WERI-Rb-1 (cell line): Measurements from ENCODE around the gene MYOM1.

Source experiments
- DNase-seq: peaks from one replicate; pipeline ENCODE4 v3.0.0-alpha.2; 2020
- H3K27ac ChIP-seq: fragments of 250-450 bp; sonication (Bioruptor Pico); 2 replicates; pipeline ENCODE4 v1.5.1; 2020; ENCODE audit warnings: mild to moderate bottlenecking, moderate library complexity
- H3K27me3 ChIP-seq: fragments of 250-450 bp; sonication (Bioruptor Pico); 2 replicates; pipeline ENCODE4 v1.5.1; 2021; ENCODE audit warnings: mild to moderate bottlenecking, low read depth, moderate library complexity; ENCODE audit not compliant: insufficient read depth, severe bottlenecking
- H3K36me3 ChIP-seq: fragments of 250-450 bp; sonication (Bioruptor Pico); 2 replicates; pipeline ENCODE4 v1.5.1; 2020; ENCODE audit warnings: mild to moderate bottlenecking, moderate library complexity
- H3K4me3 ChIP-seq: 2 replicates; pipeline ENCODE4 v1.5.1; 2011; ENCODE audit warnings: low read depth, mild to moderate bottlenecking, control low read depth, low read length
- H3K9me3 ChIP-seq: fragments of 250-450 bp; sonication (Bioruptor Pico); 2 replicates; pipeline ENCODE4 v1.5.1; 2021; ENCODE audit warnings: mild to moderate bottlenecking, moderate library complexity; ENCODE audit not compliant: severe bottlenecking
- CTCF ChIP-seq: IDR thresholded peaks from 2 replicates; pipeline ENCODE4 v1.5.1; 2011; ENCODE audit warnings: low read depth, mild to moderate bottlenecking, control low read depth, inconsistent platforms, low read length

MYOM1 gene

GRCh38 chr18:3264362-3264761 is 44.6 kb upstream of the MYOM1 start:
- H3K36me3 ChIP-seq = peaks cover 4% of the 10 kb centered on the region; the same call in 1 of the 2 replicates
- H3K4me3 ChIP-seq = no peak overlapping the region
- no peak for DNase-seq
- H3K27ac ChIP-seq = no peak overlapping the region
- no peaks in the 10 kb centered on the region for H3K27me3 ChIP-seq
- TF ChIP-seq CTCF = no peak
- no peaks in the 10 kb centered on the region for H3K9me3 ChIP-seq

- DNase-seq = no peak
- no peak for TF ChIP-seq CTCF
- H3K27ac ChIP-seq = no peak overlapping the region
- H3K36me3 ChIP-seq = peaks cover 4% of the 10 kb centered on the region; the same call in 1 of the 2 replicates
- peak overlapping the region; percentile 85 for H3K4me3 ChIP-seq
- H3K9me3 ChIP-seq = no peaks in the 10 kb centered on the region
- no peaks in the 10 kb centered on the region for H3K27me3 ChIP-seq
Measured at GRCh38 chr18:3263132-3263700, 43.4 kb upstream of the MYOM1 start.

- peak overlapping the region; percentile 85 for H3K4me3 ChIP-seq
- no peak for DNase-seq
- no peaks in the 10 kb centered on the region for H3K27me3 ChIP-seq
- peak overlapping the region; percentile 99 for H3K27ac ChIP-seq
- peaks cover 7% of the 10 kb centered on the region; the same call in 1 of the 2 replicates for H3K36me3 ChIP-seq
- TF ChIP-seq CTCF = no peak
- H3K9me3 ChIP-seq = no peaks in the 10 kb centered on the region
Measured at GRCh38 chr18:3262234-3263131, 42.7 kb upstream of the MYOM1 start.

- peak; percentile 71 for DNase-seq
- Histone ChIP-seq H3K36me3 (peaks cover 12% of the 10 kb centered on the region), H3K9me3 (no peaks in the 10 kb centered on the region), H3K27me3 (no peaks in the 10 kb centered on the region), H3K27ac (peak within 1 kb of the TSS; percentile 99), H3K4me3 (peak within 1 kb of the TSS; percentile 85)
- no peak for TF ChIP-seq CTCF
Measured at GRCh38 chr18:3261373-3262233, 41.8 kb upstream of the MYOM1 start, which contains the start of gene MYL12B. Gene MYL12B, plus strand, starts transcription at chr18:3262133. Its CDS starts 10,766 bp downstream, at chr18:3272899.

- H3K4me3 ChIP-seq = peak overlapping the region; percentile 85
Measured at GRCh38 chr18:3260995-3261372, 41.2 kb upstream of the MYOM1 start.

More at GRCh38 chr18:3260995-3261372, 41.2 kb upstream of the MYOM1 start:
- peak overlapping the region; percentile 99 for H3K27ac ChIP-seq
- DNase-seq = no peak
- peaks cover 18% of the 10 kb centered on the region for H3K36me3 ChIP-seq
- H3K9me3 ChIP-seq = no peaks in the 10 kb centered on the region
- no peaks in the 10 kb centered on the region for H3K27me3 ChIP-seq
- TF ChIP-seq CTCF = no peak
